Activated T-cell treated with anti-CD3 and anti-CD28 coated beads, Interleukin-2, amount 50 U/mL, for 72 hours (primary cell): Measurements from ENCODE around the gene AKAP11. TPM values are rescaled to one million over a fixed set of nuclear protein-coding genes. Genes with fewer than 3 reads are reported as not detected.

Experiments used
- ATAC-seq, 2 donors: fragments of 150-1000 bp; cut with Tn5 transposase; replicated peaks in 1 of 2; 2 replicates each; pipeline ENCODE4 v1.10.0; 2021; ENCODE audit warnings: moderate library complexity in 2 of 2, mild to moderate bottlenecking in 1 of 2
- DNase-seq, 2 donors: peaks; one replicate each; pipeline ENCODE4 v3.0.0; 2021 to 2022; ENCODE audit warnings: mixed read lengths in 1 of 2
- H3K27ac Mint-ChIP-seq: one replicate; pipeline ENCODE4 v1.8.0; 2022; ENCODE audit warnings: mild to moderate bottlenecking, moderate library complexity, mixed read lengths
- H3K27me3 Mint-ChIP-seq: one replicate; pipeline ENCODE4 v1.8.0; 2022; ENCODE audit warnings: low read depth, mixed read lengths
- H3K36me3 Mint-ChIP-seq, 2 donors: one replicate each; pipeline ENCODE4 v1.8.0; 2022; ENCODE audit warnings: mixed read lengths in 2 of 2, mild to moderate bottlenecking in 1 of 2; ENCODE audit not compliant: insufficient read depth in 2 of 2
- H3K4me1 Mint-ChIP-seq: one replicate; pipeline ENCODE4 v1.8.0; 2022; ENCODE audit warnings: low read depth, mixed read lengths
- H3K4me3 Mint-ChIP-seq, 2 donors: one replicate each; pipeline ENCODE4 v1.8.0; 2022; ENCODE audit warnings: mild to moderate bottlenecking in 2 of 2, mixed read lengths in 2 of 2, moderate library complexity in 2 of 2
- H3K9me3 Mint-ChIP-seq, 2 donors: one replicate each; pipeline ENCODE4 v1.8.0; 2022; ENCODE audit warnings: mixed read lengths in 2 of 2
- total RNA-seq, 2 donors: library from RNA; stranded (reverse); gene quantifications; one replicate each; pipeline ENCODE4 v1.2.3, GENCODE V29; 2022

The AKAP11 gene
- total RNA-seq, 2 donors from 2014 or later, result 30.0 to 32.5 TPM

GRCh38 chr13:42255886-42256285 is 16.1 kb upstream of the AKAP11 start:
- Mint-ChIP-seq H3K9me3 (peaks cover 0 to 1% of the 10 kb centered on the region in 2 donors), H3K27ac (no peak overlapping the region), H3K36me3 (no peaks in the 10 kb centered on the region), H3K4me3 (no peak overlapping the region), H3K27me3 (peaks cover 7% of the 10 kb centered on the region), H3K4me1 (peaks cover 9% of the 10 kb centered on the region)
- DNase-seq (no peak), ATAC-seq (no peak)

- Mint-ChIP-seq H3K9me3 (peaks cover 0 to 1% of the 10 kb centered on the region in 2 donors), H3K36me3 (no peaks in the 10 kb centered on the region), H3K4me3 (no peak overlapping the region), H3K27me3 (no peaks in the 10 kb centered on the region), H3K27ac (no peak overlapping the region), H3K4me1 (peaks cover 9% of the 10 kb centered on the region)
- DNase-seq (no peak), ATAC-seq (no peak)
Measured at GRCh38 chr13:42258747-42259146, 13.2 kb upstream of the AKAP11 start.

- Mint-ChIP-seq H3K36me3 (no peaks in the 10 kb centered on the region), H3K27ac (peak overlapping the region; percentile 13)
- no peak for ATAC-seq
Measured at GRCh38 chr13:42259515-42259914, 12.4 kb upstream of the AKAP11 start.

GRCh38 chr13:42260903-42261654 is 10.9 kb upstream of the AKAP11 start:
- H3K36me3 Mint-ChIP-seq, result no peaks in the 10 kb centered on the region
- peaks cover 9% of the 10 kb centered on the region for H3K4me1 Mint-ChIP-seq
- no peak overlapping the region for H3K27ac Mint-ChIP-seq
- H3K4me3 Mint-ChIP-seq, result no peak overlapping the region
- no peaks in the 10 kb centered on the region for H3K27me3 Mint-ChIP-seq
- ATAC-seq (no peak), DNase-seq (no peak)
- H3K9me3 Mint-ChIP-seq, result peaks cover 0 to 1% of the 10 kb centered on the region in 2 donors

More at GRCh38 chr13:42259515-42259914, 12.4 kb upstream of the AKAP11 start:
- no peak for DNase-seq
- no peak overlapping the region for H3K4me3 Mint-ChIP-seq
- H3K9me3 Mint-ChIP-seq, result peaks cover 0 to 1% of the 10 kb centered on the region in 2 donors
- H3K4me1 Mint-ChIP-seq, result peaks cover 9% of the 10 kb centered on the region
- H3K27me3 Mint-ChIP-seq, result no peaks in the 10 kb centered on the region

GRCh38 chr13:42266473-42266872 is 5.5 kb upstream of the AKAP11 start:
- no peaks in the 10 kb centered on the region for H3K27me3 Mint-ChIP-seq
- peaks cover 0 to 9% of the 10 kb centered on the region in 2 donors for H3K36me3 Mint-ChIP-seq
- peaks cover 14% of the 10 kb centered on the region for H3K4me1 Mint-ChIP-seq
- ATAC-seq, result no peak
- no peak overlapping the region for H3K27ac Mint-ChIP-seq
- no peak for DNase-seq
- H3K4me3 Mint-ChIP-seq, result no peak overlapping the region
- H3K9me3 Mint-ChIP-seq, result peaks cover 3 to 7% of the 10 kb centered on the region in 2 donors

- DNase-seq (no peak), ATAC-seq (no peak)
- Mint-ChIP-seq H3K27me3 (no peaks in the 10 kb centered on the region), H3K4me1 (peaks cover 39% of the 10 kb centered on the region), H3K27ac (no peak overlapping the region), H3K36me3 (peaks cover 2 to 13% of the 10 kb centered on the region in 2 donors), H3K9me3 (peaks cover 3 to 7% of the 10 kb centered on the region in 2 donors), H3K4me3 (peak overlapping the region; percentile 96 to 98)
Measured at GRCh38 chr13:42270160-42270856, 1.6 kb upstream of the AKAP11 start.

GRCh38 chr13:42270857-42271215 is 1.1 kb upstream of the AKAP11 start:
- Mint-ChIP-seq H3K4me3 (peak overlapping the region; percentile 96 to 98), H3K9me3 (peaks cover 3 to 7% of the 10 kb centered on the region in 2 donors)

GRCh38 chr13:42271337-42272114 is 426 bp upstream of the AKAP11 start:
- Mint-ChIP-seq H3K36me3 (peaks cover 2 to 13% of the 10 kb centered on the region in 2 donors), H3K4me1 (peaks cover 45% of the 10 kb centered on the region), H3K27ac (peak overlapping the region; percentile 93), H3K9me3 (peaks cover 3 to 7% of the 10 kb centered on the region in 2 donors), H3K4me3 (peak overlapping the region; percentile 96 to 98), H3K27me3 (no peaks in the 10 kb centered on the region)
- ATAC-seq (peak; percentile 89 to 91), DNase-seq (peak; percentile 93)

More at GRCh38 chr13:42270857-42271215, 1.1 kb upstream of the AKAP11 start:
- DNase-seq (no peak), ATAC-seq (no peak)
- Mint-ChIP-seq H3K27ac (peak overlapping the region; percentile 93), H3K36me3 (peaks cover 2 to 13% of the 10 kb centered on the region in 2 donors), H3K4me1 (peaks cover 44% of the 10 kb centered on the region), H3K27me3 (no peaks in the 10 kb centered on the region)

- peaks cover 45% of the 10 kb centered on the region for H3K4me1 Mint-ChIP-seq
- H3K9me3 Mint-ChIP-seq, result peaks cover 3 to 10% of the 10 kb centered on the region in 2 donors
- peak overlapping the region; percentile 96 to 98 for H3K4me3 Mint-ChIP-seq
- H3K27ac Mint-ChIP-seq, result peak overlapping the region; percentile 71
- DNase-seq (no peak), ATAC-seq (no peak)
- H3K27me3 Mint-ChIP-seq, result no peaks in the 10 kb centered on the region
- peaks cover 7 to 13% of the 10 kb centered on the region in 2 donors for H3K36me3 Mint-ChIP-seq
Measured at GRCh38 chr13:42272804-42273175, 838 bp downstream of the AKAP11 start.

GRCh38 chr13:42274386-42275097 is 2.6 kb downstream of the AKAP11 start:
- Mint-ChIP-seq H3K27me3 (no peaks in the 10 kb centered on the region), H3K36me3 (peaks cover 7 to 13% of the 10 kb centered on the region in 2 donors), H3K27ac (peak overlapping the region; percentile 85), H3K4me3 (peak overlapping the region; percentile 96 to 98), H3K4me1 (peaks cover 45% of the 10 kb centered on the region), H3K9me3 (peaks cover 3 to 10% of the 10 kb centered on the region in 2 donors)
- ATAC-seq (no peak), DNase-seq (no peak)

- H3K27ac Mint-ChIP-seq, result peak overlapping the region; percentile 85
- DNase-seq (no peak), ATAC-seq (no peak)
- H3K9me3 Mint-ChIP-seq, result peaks cover 3 to 10% of the 10 kb centered on the region in 2 donors
- peaks cover 45% of the 10 kb centered on the region for H3K4me1 Mint-ChIP-seq
- peaks cover 7 to 13% of the 10 kb centered on the region in 2 donors for H3K36me3 Mint-ChIP-seq
- no peaks in the 10 kb centered on the region for H3K27me3 Mint-ChIP-seq
- peak overlapping the region; percentile 96 to 98 for H3K4me3 Mint-ChIP-seq
Measured at GRCh38 chr13:42275098-42275471, 3.1 kb downstream of the AKAP11 start.

GRCh38 chr13:42275506-42275905 is 3.6 kb downstream of the AKAP11 start:
- Mint-ChIP-seq H3K36me3 (peaks cover 7 to 8% of the 10 kb centered on the region in 2 donors), H3K4me3 (peak overlapping the region; percentile 96 to 98), H3K4me1 (peaks cover 41% of the 10 kb centered on the region), H3K9me3 (peaks cover 0 to 7% of the 10 kb centered on the region in 2 donors), H3K27ac (peak overlapping the region; percentile 85), H3K27me3 (no peaks in the 10 kb centered on the region)
- peak in 1 of 2 donors; percentile 23 for DNase-seq
- ATAC-seq, result peak; percentile 7 to 10
